Measurements from ENCODE around the gene TRAF5. TPM values are rescaled to one million over a fixed set of nuclear protein-coding genes. Genes with fewer than 3 reads are reported as not detected.

The TRAF5 gene
- total and polyA plus RNA-seq, 2 donors (not counting 3 experiments of a cell fraction or from before 2014, with no cell fraction given) = 8.5 to 17.6 TPM

DNA sequence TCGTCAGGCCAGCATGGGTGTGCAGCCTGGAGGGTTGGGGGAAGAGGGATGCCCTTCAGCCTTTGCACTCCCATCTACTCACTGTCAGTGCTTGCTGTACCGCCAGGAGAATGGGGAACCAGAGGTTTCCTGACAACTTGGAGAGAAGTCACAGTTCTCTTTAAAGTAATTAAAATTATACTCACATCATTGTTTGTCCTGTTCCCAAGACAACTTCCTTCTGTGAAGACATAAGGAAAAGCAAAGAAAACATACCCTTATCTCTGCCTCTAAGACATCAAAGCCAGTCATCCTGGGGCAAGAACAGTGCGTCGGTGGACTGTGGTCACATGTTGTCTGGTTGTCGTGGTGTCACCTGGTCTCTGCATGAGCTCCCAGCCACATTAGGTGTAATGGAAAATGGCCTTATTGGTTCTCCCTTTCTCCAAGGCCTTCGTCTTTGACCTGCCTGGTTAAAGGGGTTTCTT is 17.6 kb downstream of the TRAF5 start:
- Histone ChIP-seq H3K79me2 (ENCODE audit: control insufficient read depth, insufficient read depth, low read length) (no peaks in the 10 kb centered on the region), H4K20me1 (replicated peaks; ENCODE audit: control insufficient read depth, extremely low read depth, insufficient read depth, low read length) (no peaks in the 10 kb centered on the region), H3K9ac (replicated peaks; ENCODE audit: extremely low read depth, insufficient read depth, low read length) (no peak overlapping the region), H3K4me2 (ENCODE audit: insufficient read depth, low read length) (no peak overlapping the region), H3K36me3 (ENCODE audit: control insufficient read depth in 2 of 2, extremely low read depth in 1 of 2, insufficient read depth in 2 of 2, low read length in 2 of 2) (no peaks in the 10 kb centered on the region), H2AFZ (ENCODE audit: low read depth, low read length) (no peak overlapping the region), H3K27ac (ENCODE audit: insufficient read depth, low read depth, low read length) (no peak overlapping the region), H3K4me3 (replicated peaks in 1 of 3; ENCODE audit: insufficient read depth in 1 of 3, low read depth in 1 of 3, low read length in 3 of 3) (no peak overlapping the region), H3K27me3 (ENCODE audit: control insufficient read depth in 2 of 2, insufficient read depth in 2 of 2, low read length in 2 of 2) (no peaks in the 10 kb centered on the region), H3K9me1 (replicated peaks; ENCODE audit: control insufficient read depth, extremely low read depth, insufficient read depth, low read length) (no peaks in the 10 kb centered on the region), H3K9me3 (replicated peaks; ENCODE audit: control insufficient read depth, insufficient read depth, low read length) (no peaks in the 10 kb centered on the region), H3K4me1 (ENCODE audit: control insufficient read depth, extremely low read depth, insufficient read depth, low read length) (no peaks in the 10 kb centered on the region)
- intact Hi-C loops (cut with micrococcal nuclease) (no loop called here), dilution Hi-C loops (cut with MboI; ENCODE audit: extremely low pct_ligation_motif_present, low sequenced_read_pairs) (no loop called here)
- ChIA-PET POLR2A (no interaction called here), CTCF (no interaction called here)
- no peak for DNase-seq (ENCODE audit: low read depth, low spot score)
- TF ChIP-seq POLR2A (IDR thresholded peaks at IDR 0.05; ENCODE audit: low read depth, low read length) (no peak), FOS (IDR thresholded peaks at IDR 0.05; ENCODE audit: borderline replicate concordance, insufficient read depth, low read length) (no peak), MYC (IDR thresholded peaks at IDR 0.05; ENCODE audit: low read depth, low read length) (no peak), JUN (IDR thresholded peaks at IDR 0.05; ENCODE audit: borderline replicate concordance, insufficient read depth, insufficient read length, low read depth) (no peak), POLR2AphosphoS5 (IDR thresholded peaks at IDR 0.05; ENCODE audit: insufficient read depth, low read depth, low read length) (no peak), GATA2 (IDR thresholded peaks at IDR 0.05; ENCODE audit: insufficient read depth, insufficient read length, low read depth, low read length) (no peak), EZH2 (IDR thresholded peaks at IDR 0.05; ENCODE audit: borderline replicate concordance, low read depth, low read length, severe bottlenecking) (no peak)
- TF ChIP-seq, protein P1, sequence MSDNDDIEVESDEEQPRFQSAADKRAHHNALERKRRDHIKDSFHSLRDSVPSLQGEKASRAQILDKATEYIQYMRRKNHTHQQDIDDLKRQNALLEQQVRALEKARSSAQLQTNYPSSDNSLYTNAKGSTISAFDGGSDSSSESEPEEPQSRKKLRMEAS (IDR thresholded peaks at IDR 0.05; ENCODE audit: insufficient read depth, insufficient read length) = no peak
- TF ChIP-seq, protein P2, sequence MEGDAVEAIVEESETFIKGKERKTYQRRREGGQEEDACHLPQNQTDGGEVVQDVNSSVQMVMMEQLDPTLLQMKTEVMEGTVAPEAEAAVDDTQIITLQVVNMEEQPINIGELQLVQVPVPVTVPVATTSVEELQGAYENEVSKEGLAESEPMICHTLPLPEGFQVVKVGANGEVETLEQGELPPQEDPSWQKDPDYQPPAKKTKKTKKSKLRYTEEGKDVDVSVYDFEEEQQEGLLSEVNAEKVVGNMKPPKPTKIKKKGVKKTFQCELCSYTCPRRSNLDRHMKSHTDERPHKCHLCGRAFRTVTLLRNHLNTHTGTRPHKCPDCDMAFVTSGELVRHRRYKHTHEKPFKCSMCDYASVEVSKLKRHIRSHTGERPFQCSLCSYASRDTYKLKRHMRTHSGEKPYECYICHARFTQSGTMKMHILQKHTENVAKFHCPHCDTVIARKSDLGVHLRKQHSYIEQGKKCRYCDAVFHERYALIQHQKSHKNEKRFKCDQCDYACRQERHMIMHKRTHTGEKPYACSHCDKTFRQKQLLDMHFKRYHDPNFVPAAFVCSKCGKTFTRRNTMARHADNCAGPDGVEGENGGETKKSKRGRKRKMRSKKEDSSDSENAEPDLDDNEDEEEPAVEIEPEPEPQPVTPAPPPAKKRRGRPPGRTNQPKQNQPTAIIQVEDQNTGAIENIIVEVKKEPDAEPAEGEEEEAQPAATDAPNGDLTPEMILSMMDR (IDR thresholded peaks at IDR 0.05; ENCODE audit: extremely low read depth in 1 of 2, insufficient read depth in 1 of 2, low read depth in 1 of 2, low read length in 2 of 2) = no peak
- FAIRE-seq = no peak
- BruUV-seq (replicated peaks) = no TSS peak

All from endothelial cell of umbilical vein (primary cell).